A549 (cell line): ENCODE results near the gene CLPX. TPM values are rescaled to one million over a fixed set of nuclear protein-coding genes. Genes with fewer than 3 reads are reported as not detected.

Experiments used
- ATAC-seq, 2 experiments: fragments of 200-7000 bp in 1 of 2; fragments of >200 bp in 1 of 2; cut with Nextera tagmentation in 1 of 2; cut with Tn5 transposase in 1 of 2; 3 replicates each; pipeline versions ENCODE4 v1.8.0 to v1.9.1; 2018 to 2020; ENCODE audit warnings: mild to moderate bottlenecking in 1 of 2, moderate library complexity in 1 of 2
- CTCF ChIA-PET: fragments of 300-600 bp; sonication (Branson Sonifier 250); formaldehyde crosslinking; extraction: SDS; loops from one replicate; lab custom pipeline; 2021; ENCODE audit warnings: antibody characterized with exemption, inconsistent platforms; lab: Yijun Ruan, JAX
- POLR2A ChIA-PET: fragments of 350-600 bp; formaldehyde crosslinking; extraction: SDS; loops from one replicate; lab custom pipeline; 2021; ENCODE audit warnings: antibody characterized with exemption, inconsistent platforms; lab: Yijun Ruan, JAX
- DNase-seq, 2 experiments: peaks; one replicate each; pipeline versions ENCODE4 v3.0.0 to v3.0.0-alpha.2; 2011 to 2016; ENCODE audit warnings: low read depth in 1 of 2, low spot score in 1 of 2
- FAIRE-seq: peaks from 2 replicates; lab custom pipeline; 2011; peaks lifted over from hg19 to GRCh38; lab: Jason Lieb, UNC
- H3K27ac ChIP-seq, 2 experiments: fragments of >200 bp; sonication (Bioruptor Twin); formaldehyde crosslinking; 3 replicates each; pipeline ENCODE4 v1.5.1; 2016 to 2017
- H3K4me1 ChIP-seq: fragments of >200 bp; sonication (Bioruptor Twin); formaldehyde crosslinking; 3 replicates; pipeline ENCODE4 v1.6.1; 2016
- H3K4me2 ChIP-seq: fragments of >200 bp; sonication (Bioruptor Twin); formaldehyde crosslinking; 3 replicates; pipeline ENCODE4 v1.6.1; 2016
- H3K4me3 ChIP-seq: fragments of >200 bp; sonication (Bioruptor Twin); formaldehyde crosslinking; 3 replicates; pipeline ENCODE4 v1.5.1; 2016
- H3K9me3 ChIP-seq: fragments of >200 bp; sonication (Bioruptor Twin); formaldehyde crosslinking; 3 replicates; pipeline ENCODE4 v1.6.1; 2016
- BHLHE40 ChIP-seq: IDR thresholded peaks from 2 replicates; pipeline ENCODE4 v1.6.1; 2012; ENCODE audit warnings: low read depth, low read length, inconsistent platforms
- CBX2 ChIP-seq: fragments of 200-600 bp; sonication (generic); IDR thresholded peaks from 2 replicates; pipeline ENCODE4 v1.6.1; 2016; ENCODE audit warnings: low read depth, mild to moderate bottlenecking, borderline replicate concordance
- CHD2 ChIP-seq: fragments of 150-350 bp; IDR thresholded peaks from 2 replicates; pipeline ENCODE4 v1.6.1; 2014; ENCODE audit warnings: low read length; ENCODE audit not compliant: partially characterized antibody
- EP300 ChIP-seq, 2 experiments: fragments of >200 bp; sonication (Bioruptor Twin); formaldehyde crosslinking; IDR thresholded peaks; 2 replicates in 1 of 2; 3 replicates in 1 of 2; pipeline ENCODE4 v1.6.1; 2016 to 2017
- FOSL2 ChIP-seq, 2 experiments: fragments of 450-650 bp in 1 of 2; fragments of >200 bp in 1 of 2; sonication (Bioruptor Twin) in 1 of 2; formaldehyde crosslinking; IDR thresholded peaks; 2 replicates each; pipeline versions ENCODE4 v1.5.0 to v1.6.1; 2016 to 2020; ENCODE audit warnings: mild to moderate bottlenecking in 1 of 2, moderate library complexity in 1 of 2
- HEYL ChIP-seq: fragments of 250-450 bp; sonication (Bioruptor Pico); IDR thresholded peaks from 2 replicates; pipeline ENCODE4 v1.8.0; 2021; ENCODE audit warnings: mild to moderate bottlenecking, moderate library complexity
- HOXB5 ChIP-seq: fragments of 250-450 bp; sonication (Bioruptor Pico); IDR thresholded peaks from 2 replicates; pipeline ENCODE4 v1.5.0; 2020; ENCODE audit warnings: mild to moderate bottlenecking, moderate library complexity
- JUN ChIP-seq, 2 experiments: fragments of >200 bp; sonication (Bioruptor Twin); formaldehyde crosslinking; IDR thresholded peaks; 2 replicates in 1 of 2; 3 replicates in 1 of 2; pipeline ENCODE4 v1.6.1; 2016 to 2017
- KDM5A ChIP-seq: fragments of 200-600 bp; sonication (generic); IDR thresholded peaks from 2 replicates; pipeline ENCODE4 v1.6.1; 2016; ENCODE audit warnings: antibody characterized with exemption, mild to moderate bottlenecking
- NR3C1 ChIP-seq: fragments of >200 bp; sonication (Bioruptor Twin); formaldehyde crosslinking; IDR thresholded peaks from 3 replicates; pipeline ENCODE4 v1.6.1; 2017
- RARB ChIP-seq: fragments of 250-450 bp; sonication (Bioruptor Pico); IDR thresholded peaks from 2 replicates; pipeline ENCODE4 v1.8.0; 2021; ENCODE audit warnings: mild to moderate bottlenecking, moderate library complexity
- SMC3 ChIP-seq: fragments of >200 bp; sonication (Bioruptor Twin); formaldehyde crosslinking; IDR thresholded peaks from 3 replicates; pipeline ENCODE4 v1.6.1; 2018; ENCODE audit warnings: inconsistent platforms
- TFCP2L1 ChIP-seq: fragments of 250-450 bp; sonication (Bioruptor Pico); IDR thresholded peaks from 2 replicates; pipeline ENCODE4 v1.5.0; 2021; ENCODE audit warnings: mild to moderate bottlenecking
- ZFP36 ChIP-seq: fragments of 450-650 bp; IDR thresholded peaks from 2 replicates; pipeline ENCODE4 v1.6.1; 2014; ENCODE audit warnings: borderline replicate concordance; ENCODE audit not compliant: partially characterized antibody
- WGBS: methylation state at CpG from one replicate; pipeline ENCODE4 v1.1.6; 2017; ENCODE audit errors: missing lambda C conversion rate; 5-methylcytosine and 5-hydroxymethylcytosine counted together
- polyA plus RNA-seq, 4 experiments: library from polyadenylated mRNA; depleted of rRNA in 3 of 4; stranded (reverse); fragments of >200 nt; fragmentation: RNase III in 1 of 4; extraction: RNeasy Plus Mini Kit Qiagen cat#74134 plus additional on column Dnase treatment in 1 of 4; gene quantifications; 2 replicates in 3 of 4; 3 replicates in 1 of 4; pipeline ENCODE4 v1.2.3, GENCODE V29; 2011 to 2017
- TF ChIP-seq, protein P1 (sequence below): fragments of 250-450 bp; sonication (Bioruptor Pico); IDR thresholded peaks from 2 replicates; pipeline ENCODE4 v1.5.0; 2020; ENCODE audit warnings: low read depth, mild to moderate bottlenecking, moderate library complexity
- TF ChIP-seq, protein P2 (sequence below): fragments of 200-600 bp; sonication (generic); IDR thresholded peaks from 2 replicates; pipeline ENCODE4 v1.6.1; 2016; ENCODE audit warnings: antibody characterized with exemption, mild to moderate bottlenecking, moderate library complexity
- TF ChIP-seq, protein P3 (sequence below): fragments of >200 bp; sonication (Bioruptor Twin); formaldehyde crosslinking; IDR thresholded peaks from 3 replicates; pipeline ENCODE4 v1.5.1; 2016

The CLPX gene
- polyA plus RNA-seq, 2 of the 4 experiments (the other 2 are of a cell fraction): 55.4 to 113 TPM

DNA sequence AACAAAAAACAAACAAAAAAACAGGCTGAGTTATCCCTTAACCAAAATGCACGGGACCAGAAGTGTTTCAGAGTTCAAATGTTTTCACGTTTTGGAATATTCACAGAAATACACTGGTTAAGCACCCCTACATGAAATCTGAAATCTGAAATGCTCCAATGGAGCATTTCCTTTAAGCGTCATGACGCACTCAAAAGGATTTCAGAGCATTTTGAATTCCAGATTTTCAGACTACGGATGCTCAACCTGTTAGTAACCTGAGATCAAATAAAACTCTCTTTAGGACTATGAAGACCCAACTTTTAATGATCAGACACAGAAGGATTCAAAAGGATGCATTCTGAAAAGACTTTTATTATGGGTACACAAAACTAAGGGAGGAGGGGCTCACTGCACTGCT lies 9.6 kb downstream of the CLPX start:
- CTCF ChIA-PET: interaction anchor here (1.7 kb wide), 1 partner anchor 110 kb away, joined by 4 read pairs; the partner anchor contains the start of gene PARP16

DNA sequence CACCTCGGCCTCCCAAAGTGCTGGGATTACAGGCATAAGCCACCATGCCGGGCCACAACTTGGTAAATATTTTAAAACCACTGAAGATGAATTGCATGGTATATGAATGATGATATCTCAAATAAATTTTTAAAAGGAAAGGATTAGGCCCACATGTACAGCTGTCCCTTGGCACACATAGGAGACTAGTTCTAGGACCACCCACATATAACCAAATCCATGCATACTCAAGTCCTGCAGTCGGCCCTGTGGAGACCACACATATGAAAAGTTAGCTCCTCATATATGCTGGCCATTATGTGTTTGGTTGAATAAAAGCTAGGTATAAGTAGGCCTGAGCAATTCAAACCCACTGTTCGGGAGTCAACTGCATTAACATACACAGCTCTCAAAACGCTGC lies 10.6 kb downstream of the CLPX start:
- H3K4me2 ChIP-seq: no peak overlapping the region
- TF ChIP-seq NR3C1 (no peak), FOSL2 (IDR thresholded peaks at IDR 0.05) (no peak), FOSL2 (CRISPR knock-in tag; IDR thresholded peaks at IDR 0.05) (no peak), CBX2 (no peak), HOXB5 (no peak), JUN (IDR thresholded peaks at IDR 0.05) (no peak), KDM5A (no peak), EP300 (IDR thresholded peaks at IDR 0.05) (no peak), TFCP2L1 (CRISPR knock-in tag) (no peak), HEYL (no peak)
- TF ChIP-seq, protein P1, sequence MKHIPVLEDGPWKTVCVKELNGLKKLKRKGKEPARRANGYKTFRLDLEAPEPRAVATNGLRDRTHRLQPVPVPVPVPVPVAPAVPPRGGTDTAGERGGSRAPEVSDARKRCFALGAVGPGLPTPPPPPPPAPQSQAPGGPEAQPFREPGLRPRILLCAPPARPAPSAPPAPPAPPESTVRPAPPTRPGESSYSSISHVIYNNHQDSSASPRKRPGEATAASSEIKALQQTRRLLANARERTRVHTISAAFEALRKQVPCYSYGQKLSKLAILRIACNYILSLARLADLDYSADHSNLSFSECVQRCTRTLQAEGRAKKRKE (CRISPR knock-in tag): no peak
- TF ChIP-seq, protein P2, sequence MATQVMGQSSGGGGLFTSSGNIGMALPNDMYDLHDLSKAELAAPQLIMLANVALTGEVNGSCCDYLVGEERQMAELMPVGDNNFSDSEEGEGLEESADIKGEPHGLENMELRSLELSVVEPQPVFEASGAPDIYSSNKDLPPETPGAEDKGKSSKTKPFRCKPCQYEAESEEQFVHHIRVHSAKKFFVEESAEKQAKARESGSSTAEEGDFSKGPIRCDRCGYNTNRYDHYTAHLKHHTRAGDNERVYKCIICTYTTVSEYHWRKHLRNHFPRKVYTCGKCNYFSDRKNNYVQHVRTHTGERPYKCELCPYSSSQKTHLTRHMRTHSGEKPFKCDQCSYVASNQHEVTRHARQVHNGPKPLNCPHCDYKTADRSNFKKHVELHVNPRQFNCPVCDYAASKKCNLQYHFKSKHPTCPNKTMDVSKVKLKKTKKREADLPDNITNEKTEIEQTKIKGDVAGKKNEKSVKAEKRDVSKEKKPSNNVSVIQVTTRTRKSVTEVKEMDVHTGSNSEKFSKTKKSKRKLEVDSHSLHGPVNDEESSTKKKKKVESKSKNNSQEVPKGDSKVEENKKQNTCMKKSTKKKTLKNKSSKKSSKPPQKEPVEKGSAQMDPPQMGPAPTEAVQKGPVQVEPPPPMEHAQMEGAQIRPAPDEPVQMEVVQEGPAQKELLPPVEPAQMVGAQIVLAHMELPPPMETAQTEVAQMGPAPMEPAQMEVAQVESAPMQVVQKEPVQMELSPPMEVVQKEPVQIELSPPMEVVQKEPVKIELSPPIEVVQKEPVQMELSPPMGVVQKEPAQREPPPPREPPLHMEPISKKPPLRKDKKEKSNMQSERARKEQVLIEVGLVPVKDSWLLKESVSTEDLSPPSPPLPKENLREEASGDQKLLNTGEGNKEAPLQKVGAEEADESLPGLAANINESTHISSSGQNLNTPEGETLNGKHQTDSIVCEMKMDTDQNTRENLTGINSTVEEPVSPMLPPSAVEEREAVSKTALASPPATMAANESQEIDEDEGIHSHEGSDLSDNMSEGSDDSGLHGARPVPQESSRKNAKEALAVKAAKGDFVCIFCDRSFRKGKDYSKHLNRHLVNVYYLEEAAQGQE: no peak
- TF ChIP-seq, protein P3, sequence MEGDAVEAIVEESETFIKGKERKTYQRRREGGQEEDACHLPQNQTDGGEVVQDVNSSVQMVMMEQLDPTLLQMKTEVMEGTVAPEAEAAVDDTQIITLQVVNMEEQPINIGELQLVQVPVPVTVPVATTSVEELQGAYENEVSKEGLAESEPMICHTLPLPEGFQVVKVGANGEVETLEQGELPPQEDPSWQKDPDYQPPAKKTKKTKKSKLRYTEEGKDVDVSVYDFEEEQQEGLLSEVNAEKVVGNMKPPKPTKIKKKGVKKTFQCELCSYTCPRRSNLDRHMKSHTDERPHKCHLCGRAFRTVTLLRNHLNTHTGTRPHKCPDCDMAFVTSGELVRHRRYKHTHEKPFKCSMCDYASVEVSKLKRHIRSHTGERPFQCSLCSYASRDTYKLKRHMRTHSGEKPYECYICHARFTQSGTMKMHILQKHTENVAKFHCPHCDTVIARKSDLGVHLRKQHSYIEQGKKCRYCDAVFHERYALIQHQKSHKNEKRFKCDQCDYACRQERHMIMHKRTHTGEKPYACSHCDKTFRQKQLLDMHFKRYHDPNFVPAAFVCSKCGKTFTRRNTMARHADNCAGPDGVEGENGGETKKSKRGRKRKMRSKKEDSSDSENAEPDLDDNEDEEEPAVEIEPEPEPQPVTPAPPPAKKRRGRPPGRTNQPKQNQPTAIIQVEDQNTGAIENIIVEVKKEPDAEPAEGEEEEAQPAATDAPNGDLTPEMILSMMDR: no peak
- TF ChIP-seq, all 56 proteins: peak for 0
- Histone ChIP-seq H3K4me1 (peaks cover 59% of the 10 kb centered on the region), H3K4me3 (no peak overlapping the region), H3K9me3 (no peaks in the 10 kb centered on the region), H3K27ac (peak overlapping the region in 1 of 2 experiments; percentile 78; a peak in 2 of 6 replicates)
- ChIA-PET POLR2A (interaction anchor here (0.5 to 1.2 kb wide), 2 partner anchors 9 to 10 kb away, joined by 3 to 5 read pairs; partner anchors contain the start of gene CLPX), CTCF (interaction anchor here (0.8 to 1.7 kb wide), 4 partner anchors 15 to 211 kb away, joined by 3 to 4 read pairs (median 3); partner anchors contain the start of gene PARP16)
- FAIRE-seq (no peak), ATAC-seq (no peak), DNase-seq (no peak)
- 90% methylated on average over 5 of the region's 5 CpGs for WGBS

More for the DNA sequence above, 9.6 kb downstream of the CLPX start:
- Histone ChIP-seq H3K4me2 (0 out of 3 replicates have a peak overlapping the region, but pooled peaks have one; percentile 4), H3K4me1 (peaks cover 59% of the 10 kb centered on the region), H3K4me3 (no peak overlapping the region), H3K9me3 (no peaks in the 10 kb centered on the region), H3K27ac (peak overlapping the region in 1 of 2 experiments; percentile 9; a peak in 1 of 6 replicates)
- FAIRE-seq: peak; percentile 84
- 71% methylated on average over 5 of the region's 5 CpGs for WGBS
- no peak for TF ChIP-seq BHLHE40
- no peak for TF ChIP-seq ZFP36
- TF ChIP-seq SMC3: no peak
- TF ChIP-seq, protein P2: no peak
- TF ChIP-seq CHD2: no peak
- TF ChIP-seq RARB (CRISPR knock-in tag): no peak
- ATAC-seq: no peak
- POLR2A ChIA-PET: no interaction called here
- DNase-seq: no peak
